ENCODE data around the gene RIPPLY2.

The RIPPLY2 gene

DNA sequence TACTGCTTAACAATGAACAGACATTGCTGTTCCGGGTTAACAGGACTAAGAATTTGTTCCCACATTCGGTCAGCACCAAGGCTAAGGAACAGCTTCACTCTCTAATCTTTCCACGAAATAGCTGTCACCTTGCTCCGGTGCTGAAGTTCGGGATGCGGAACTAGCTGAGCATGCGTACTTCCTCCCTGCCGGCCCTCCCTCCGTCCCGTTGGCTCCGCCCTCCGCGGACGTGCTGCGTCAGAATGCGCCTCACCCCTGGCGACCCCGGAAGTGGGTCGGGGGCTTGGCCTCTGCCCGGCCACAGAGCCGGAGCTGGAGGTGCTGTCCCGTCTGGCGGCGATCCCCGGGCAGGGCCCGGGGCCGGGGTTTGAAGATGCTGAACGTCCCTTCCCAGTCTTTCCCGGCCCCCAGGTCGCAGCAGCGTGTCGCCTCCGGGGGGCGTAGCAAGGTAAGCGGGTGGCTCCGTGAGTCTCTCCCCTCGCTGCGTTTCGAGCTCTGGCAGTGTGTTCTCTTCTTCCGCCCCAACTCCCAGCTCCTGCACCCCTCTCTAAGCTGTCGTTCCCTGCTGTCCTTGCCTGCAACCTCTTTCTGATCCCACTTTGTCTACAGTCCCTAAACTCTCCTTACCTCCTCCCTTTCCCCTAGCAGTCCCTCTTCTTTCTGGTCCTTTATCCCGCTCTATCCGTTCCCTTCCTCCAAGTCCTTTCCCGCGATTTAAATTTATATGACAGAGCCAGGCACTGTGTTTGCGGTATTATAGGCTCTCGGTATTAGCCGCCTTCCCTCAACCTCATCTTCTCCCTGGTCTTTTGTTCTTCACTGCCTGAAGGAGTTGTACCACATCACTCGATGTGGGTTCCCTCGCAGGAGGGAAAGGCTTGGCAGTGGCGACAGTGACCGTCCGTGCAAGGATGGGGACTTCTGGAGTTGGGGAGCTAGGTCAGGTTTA lies 6.5 kb downstream of the RIPPLY2 start, which contains the start of gene CYB5R4:
CYB5R4 (plus strand) TSS at position 280 of the 949 bp plus-strand sequence; CDS start at position 374, 94 bp downstream.
- in situ Hi-C loops (cut with HindIII; ENCODE audit: low sequenced_read_pairs): no loop called here

- in situ Hi-C loops (cut with HindIII; ENCODE audit: low sequenced_read_pairs): no loop called here
These were observed 7.2 kb downstream of the RIPPLY2 start for GRCh38 chr6:83860359-83860755.

DNA sequence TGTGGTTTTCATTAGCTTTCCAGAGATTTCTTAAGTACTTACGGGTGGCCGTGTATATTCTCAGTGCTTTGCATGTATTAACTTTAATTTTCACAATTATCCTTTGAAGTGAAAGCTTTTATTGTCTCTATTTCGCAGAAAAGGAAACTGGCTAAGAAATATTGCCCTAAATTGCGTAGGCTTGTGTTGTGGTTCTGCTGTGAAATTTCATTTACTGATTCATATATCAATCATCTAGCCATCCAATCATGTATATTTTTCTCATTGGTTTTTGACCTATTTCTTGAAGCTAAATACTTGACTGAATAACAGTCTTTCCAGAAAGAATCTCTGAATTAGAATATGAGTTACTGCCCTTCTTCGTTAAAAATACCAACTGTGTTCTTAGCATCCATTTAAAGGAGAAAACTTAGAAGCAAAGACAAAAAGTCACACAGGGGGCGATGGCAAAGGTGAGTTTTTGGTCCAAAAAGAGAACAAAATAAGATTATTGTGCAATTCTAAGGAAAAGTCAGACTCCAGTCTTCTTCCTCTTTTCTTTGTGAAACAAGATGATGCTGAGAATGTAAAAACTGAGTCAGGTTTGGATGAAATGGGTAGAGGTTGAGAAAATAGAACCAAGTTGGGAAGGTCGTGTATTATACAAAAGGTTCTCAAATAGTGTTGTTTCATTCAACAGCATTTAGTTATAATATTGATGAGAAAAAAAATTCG lies 7.8 kb downstream of the RIPPLY2 start:
- in situ Hi-C loops (cut with HindIII; ENCODE audit: low sequenced_read_pairs): no loop called here

GRCh38 chr6:83862776-83863471 lies 9.8 kb downstream of the RIPPLY2 start:
- in situ Hi-C loops (cut with HindIII; ENCODE audit: low sequenced_read_pairs): no loop called here

DNA sequence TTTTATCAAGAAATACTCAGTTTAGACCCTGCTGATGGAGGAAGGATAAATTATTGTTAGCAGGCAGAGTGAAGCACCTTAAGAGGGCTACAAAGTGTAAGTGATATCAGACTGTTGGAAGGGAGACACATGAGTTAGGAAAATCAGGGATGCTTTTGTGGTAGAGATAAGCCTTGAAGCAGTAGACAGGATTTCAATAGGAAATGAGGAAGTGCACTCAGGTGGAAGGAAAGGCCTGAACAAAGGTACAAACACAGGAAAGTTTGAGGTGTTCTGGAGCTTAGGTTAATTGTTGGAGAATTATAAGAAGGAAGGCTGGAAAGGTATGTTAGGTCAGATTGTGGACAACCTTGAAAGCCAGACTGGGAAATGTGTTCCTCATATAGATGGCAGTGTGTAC lies 13.9 kb downstream of the RIPPLY2 start:
- in situ Hi-C loops (cut with HindIII; ENCODE audit: low sequenced_read_pairs): no loop called here

DNA sequence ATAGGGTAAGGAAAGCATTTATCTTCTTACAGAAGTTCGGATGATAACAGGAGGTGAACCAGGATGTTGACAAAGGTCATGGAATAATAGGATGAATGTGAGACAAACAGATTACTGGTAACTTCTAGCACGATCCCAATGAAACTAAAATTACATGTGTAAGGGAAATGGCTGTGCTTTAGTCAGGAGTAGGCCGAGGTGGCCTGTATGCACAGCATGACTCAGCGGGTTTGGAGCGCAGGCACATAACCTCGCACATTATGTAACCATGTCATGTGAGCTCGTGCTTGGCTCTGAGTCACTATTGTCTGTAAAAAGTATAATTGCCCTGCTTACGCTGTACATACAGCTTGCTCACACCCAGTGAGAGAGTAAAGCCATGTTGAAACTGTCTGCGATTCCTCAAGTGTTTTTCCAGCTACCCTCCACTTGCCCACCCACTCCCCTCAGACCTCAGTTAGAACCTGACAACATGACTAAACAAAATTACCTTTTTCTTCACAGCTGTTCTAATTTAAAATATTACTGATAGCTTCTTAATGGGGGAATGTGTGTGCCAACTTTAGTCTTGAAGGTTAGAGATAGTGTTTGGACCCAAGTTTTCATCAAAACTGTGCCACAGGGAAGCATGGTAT lies 14.5 kb downstream of the RIPPLY2 start:
- in situ Hi-C loops (cut with HindIII; ENCODE audit: low sequenced_read_pairs): no loop called here

DNA sequence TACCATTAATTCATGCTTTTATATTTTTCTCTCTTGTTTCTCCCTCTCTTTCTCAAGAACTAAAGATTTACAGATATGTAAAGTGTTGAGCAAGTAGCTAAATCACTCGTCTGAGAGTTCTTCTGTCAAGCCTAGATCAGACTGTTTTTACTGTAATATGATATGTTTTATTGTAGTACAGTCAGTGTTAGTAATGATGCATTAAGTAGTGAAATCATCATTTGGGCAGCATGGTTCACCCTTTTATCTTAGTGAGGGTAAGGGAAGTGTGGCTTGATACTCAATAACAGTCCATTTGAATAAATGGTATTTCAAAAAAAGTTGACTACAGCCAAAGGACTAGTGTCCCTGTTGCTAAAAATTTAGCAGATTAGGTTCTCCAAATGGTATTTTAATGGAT lies 15.5 kb downstream of the RIPPLY2 start:
- in situ Hi-C loops (cut with HindIII; ENCODE audit: low sequenced_read_pairs): no loop called here

- in situ Hi-C loops (cut with HindIII; ENCODE audit: low sequenced_read_pairs): no loop called here
These were observed 17.5 kb downstream of the RIPPLY2 start for GRCh38 chr6:83870649-83871048.

DNA sequence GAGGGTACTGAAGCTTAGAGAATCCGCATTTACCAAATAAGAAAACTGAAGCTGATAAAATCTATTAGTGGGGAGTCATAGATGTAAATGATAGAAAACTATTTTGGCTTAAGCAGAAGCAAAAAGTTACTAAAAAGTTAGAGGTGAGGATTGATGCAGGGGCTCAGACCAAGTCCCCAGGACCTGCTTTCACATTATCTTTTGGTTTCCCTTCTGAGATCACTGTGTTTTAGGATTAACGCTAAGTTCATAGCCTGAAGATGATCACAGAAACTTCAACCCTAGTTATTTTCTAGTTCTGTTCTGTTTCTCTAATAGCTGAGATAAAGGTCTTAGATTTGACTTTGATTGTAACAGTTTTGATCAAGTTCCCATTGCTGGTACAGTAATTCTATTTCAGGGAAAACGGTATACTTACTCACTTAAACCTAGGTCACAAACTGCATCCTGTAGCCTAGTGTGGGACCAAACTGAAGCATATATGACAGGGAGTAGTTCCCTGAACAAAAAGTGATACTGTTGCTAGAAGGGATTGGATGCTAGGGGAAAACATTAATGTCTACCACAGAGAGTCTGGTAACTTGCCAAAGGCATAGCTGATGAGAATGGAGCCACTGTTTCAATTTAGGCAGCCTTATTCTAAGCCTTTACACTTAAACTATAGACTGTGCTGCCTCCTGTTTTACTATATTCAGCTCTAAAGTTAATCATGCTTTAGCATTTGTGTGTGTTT lies 19.4 kb downstream of the RIPPLY2 start:
- in situ Hi-C loops (cut with HindIII; ENCODE audit: low sequenced_read_pairs): no loop called here

- in situ Hi-C loops (cut with HindIII; ENCODE audit: low sequenced_read_pairs): no loop called here
These were observed 20.7 kb downstream of the RIPPLY2 start for GRCh38 chr6:83873869-83874268.

DNA sequence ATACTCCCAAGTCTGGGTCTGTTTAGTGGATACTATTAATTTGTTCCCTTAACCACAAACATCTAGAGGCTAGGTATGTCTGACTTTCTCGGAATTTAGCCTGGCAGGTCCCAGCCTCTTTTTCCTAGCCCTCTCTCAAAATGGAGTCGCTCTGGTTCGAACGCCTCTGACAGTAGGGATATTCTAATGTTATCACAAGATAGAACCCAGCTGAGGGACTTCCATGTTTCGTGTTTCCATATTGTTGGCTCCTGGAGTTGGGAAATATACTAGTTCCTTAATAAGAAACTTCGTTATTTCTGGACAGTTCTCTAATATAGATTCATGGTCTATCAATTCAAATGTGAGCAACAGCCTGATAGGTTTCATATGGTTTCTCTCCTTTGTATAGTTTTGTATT lies 22.7 kb downstream of the RIPPLY2 start:
- in situ Hi-C loops (cut with HindIII; ENCODE audit: low sequenced_read_pairs): no loop called here

DNA sequence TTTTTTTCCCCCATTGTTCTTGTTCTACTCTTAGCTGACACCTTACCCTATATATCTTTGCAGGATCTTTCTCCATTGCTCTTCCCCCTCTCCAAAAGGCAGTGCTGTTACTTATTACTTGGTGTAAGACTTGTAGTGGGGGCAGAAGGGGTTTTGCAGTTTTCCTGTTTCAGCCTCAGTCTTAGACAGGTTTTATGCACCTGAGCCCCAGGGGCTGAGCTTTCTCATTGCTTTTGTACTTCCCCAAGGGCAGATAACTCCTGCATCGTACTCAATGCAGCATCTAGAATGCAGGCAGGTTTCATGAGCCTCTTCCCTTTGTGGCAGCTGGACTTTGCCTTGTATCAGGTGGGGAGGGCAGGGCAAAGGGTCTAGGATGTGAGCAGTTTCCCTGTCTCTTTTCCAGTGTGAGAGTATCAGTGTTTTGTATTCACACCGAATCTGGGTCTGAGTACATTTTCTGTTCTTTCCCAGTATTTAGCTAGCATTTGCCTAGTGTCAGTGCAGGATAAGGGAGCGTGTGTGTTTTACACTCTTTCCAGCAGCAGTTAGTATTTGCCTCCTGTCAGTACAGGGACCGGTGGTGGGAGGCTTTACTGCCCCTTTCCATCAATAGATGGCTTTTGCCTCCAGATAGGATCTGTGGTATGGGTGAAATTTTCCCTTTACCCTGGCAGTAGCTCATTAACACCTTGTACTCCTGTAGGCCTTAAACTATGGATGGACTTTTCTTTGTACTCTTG lies 25.9 kb downstream of the RIPPLY2 start:
- in situ Hi-C loops (cut with HindIII; ENCODE audit: low sequenced_read_pairs): no loop called here

DNA sequence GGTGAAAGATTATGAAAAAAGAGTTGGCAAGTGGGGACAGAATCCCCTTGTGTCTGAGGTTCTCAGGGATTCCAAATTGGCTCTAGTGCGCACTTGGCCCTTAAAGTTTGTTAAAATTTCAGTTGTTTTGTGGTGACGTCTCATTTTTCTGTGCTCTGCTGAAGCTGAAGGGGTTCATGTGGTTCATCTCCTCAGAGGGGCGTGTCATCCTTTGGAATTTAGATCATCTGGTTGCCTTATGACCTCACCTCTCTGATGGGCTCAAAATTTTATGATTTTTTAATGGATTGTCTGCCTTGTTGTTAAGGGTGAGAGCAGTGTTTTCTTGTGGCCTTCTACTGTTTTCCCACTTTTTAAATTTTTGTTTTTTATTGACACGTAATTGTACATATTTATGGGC lies 26.6 kb downstream of the RIPPLY2 start:
- in situ Hi-C loops (cut with HindIII; ENCODE audit: low sequenced_read_pairs): no loop called here

DNA sequence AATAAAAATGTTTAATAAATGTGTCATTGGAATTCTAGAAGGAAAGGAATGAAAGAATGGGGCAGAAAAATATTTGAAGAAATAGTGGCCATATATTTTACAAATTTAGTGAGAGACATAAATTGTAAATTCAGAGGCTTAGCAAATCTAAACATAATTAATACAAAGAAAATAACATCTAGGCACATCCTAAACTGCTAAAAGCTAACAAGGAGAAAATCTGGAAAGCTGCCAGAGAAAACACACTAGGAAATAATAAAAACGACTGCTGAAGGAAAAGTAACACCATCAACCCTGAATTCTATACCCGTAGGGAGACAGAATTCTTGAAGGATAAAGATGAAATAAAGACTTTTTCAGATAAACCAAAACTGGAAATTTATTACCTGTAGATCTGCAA lies 30.1 kb downstream of the RIPPLY2 start:
- in situ Hi-C loops (cut with HindIII; ENCODE audit: low sequenced_read_pairs): no loop called here

- in situ Hi-C loops (cut with HindIII; ENCODE audit: low sequenced_read_pairs): no loop called here
These were observed 31.4 kb downstream of the RIPPLY2 start for GRCh38 chr6:83884523-83884922.

- in situ Hi-C loops (cut with HindIII; ENCODE audit: low sequenced_read_pairs): no loop called here
These were observed 32.8 kb downstream of the RIPPLY2 start for GRCh38 chr6:83885984-83886383.

GRCh38 chr6:83889621-83890020 lies 36.5 kb downstream of the RIPPLY2 start:
- in situ Hi-C loops (cut with HindIII; ENCODE audit: low sequenced_read_pairs): no loop called here

DNA sequence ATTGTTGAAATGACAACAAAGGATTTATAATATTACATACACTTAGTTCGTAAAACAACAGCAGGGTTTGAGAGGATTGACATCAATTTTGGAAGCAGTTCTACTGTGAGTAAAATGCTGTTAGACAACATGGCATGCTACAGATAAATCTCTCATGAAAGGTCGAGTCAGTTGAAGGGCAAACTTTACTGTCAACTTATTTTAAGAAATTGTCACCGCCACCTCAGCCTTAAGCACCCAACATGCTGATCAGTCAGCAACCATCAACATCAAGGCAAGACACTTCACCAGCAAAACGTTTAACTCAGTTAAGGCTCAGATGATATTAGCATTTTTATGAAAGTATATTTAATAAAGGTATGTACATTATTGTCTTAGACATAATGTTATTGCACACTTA lies 37.4 kb downstream of the RIPPLY2 start:
- in situ Hi-C loops (cut with HindIII; ENCODE audit: low sequenced_read_pairs): no loop called here

GRCh38 chr6:83891586-83891985 lies 38.4 kb downstream of the RIPPLY2 start:
- in situ Hi-C loops (cut with HindIII; ENCODE audit: low sequenced_read_pairs): no loop called here

- in situ Hi-C loops (cut with HindIII; ENCODE audit: low sequenced_read_pairs): no loop called here
These were observed 39.9 kb downstream of the RIPPLY2 start for GRCh38 chr6:83893024-83893423.
